ENCODE data around the gene CD38. TPM values are rescaled to one million over a fixed set of nuclear protein-coding genes. Genes with fewer than 3 reads are reported as not detected.

CD38 gene
- polyA plus RNA-seq, 1 donor (not counting 4 experiments of a cell fraction or from before 2014, with no cell fraction given) = 0.08 TPM

DNA sequence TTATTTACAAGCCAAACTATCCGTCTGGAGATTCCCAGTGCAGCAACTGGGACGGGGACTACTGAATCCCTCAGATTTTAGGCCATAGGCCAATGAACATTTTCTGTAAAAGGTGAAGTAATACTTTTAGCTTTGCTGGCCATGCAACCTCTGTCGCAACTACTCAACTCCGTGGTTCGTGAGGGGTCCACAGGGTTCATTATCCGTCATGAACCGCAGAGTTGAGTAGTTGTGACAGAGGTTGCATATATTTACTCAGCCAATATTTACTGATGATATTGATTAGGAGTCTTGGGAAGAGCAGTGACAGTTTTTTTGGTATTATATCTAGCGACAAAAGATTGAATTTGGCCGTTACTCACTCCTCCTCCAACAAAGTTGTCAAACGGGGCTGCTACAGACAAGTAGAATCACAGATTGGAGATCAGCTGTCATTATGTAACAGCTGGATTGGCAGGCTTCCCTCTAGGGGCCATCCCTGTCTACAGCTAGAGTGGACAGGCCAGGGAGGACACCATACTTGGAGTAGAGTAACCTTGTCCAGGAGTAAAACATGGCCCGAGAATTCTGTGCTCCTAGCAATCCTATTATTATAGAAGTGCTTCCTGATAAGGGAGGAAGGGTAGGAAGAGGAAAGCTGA lies 37.2 kb upstream of the CD38 start:
- no peak overlapping the region for H3K27ac ChIP-seq (ENCODE audit: control insufficient read depth, insufficient read depth, low read length)
- no peak for FAIRE-seq
- no peak overlapping the region for H3K4me2 ChIP-seq (ENCODE audit: control insufficient read depth, extremely low read depth, insufficient read depth, low read depth, low read length)
- H3K79me2 ChIP-seq (ENCODE audit: control insufficient read depth, insufficient read depth, low read length) = no peaks in the 10 kb centered on the region
- H3K9ac ChIP-seq (ENCODE audit: control insufficient read depth, extremely low read depth, insufficient read depth, low read length) = no peak overlapping the region
- H3K9me1 ChIP-seq (ENCODE audit: control insufficient read depth, extremely low read depth, insufficient read depth, low read length) = no peaks in the 10 kb centered on the region
- H2AFZ ChIP-seq (ENCODE audit: control insufficient read depth, low read length) = no peak overlapping the region
- H3K4me3 ChIP-seq (ENCODE audit: control insufficient read depth in 2 of 3, extremely low read depth in 1 of 3, insufficient read depth in 2 of 3, low read depth in 1 of 3, low read length in 3 of 3) = no peak overlapping the region
- H3K36me3 ChIP-seq (ENCODE audit: control insufficient read depth in 2 of 2, extremely low read depth in 1 of 2, insufficient read depth in 2 of 2, low read length in 2 of 2) = no peaks in the 10 kb centered on the region
- H4K20me1 ChIP-seq (ENCODE audit: control insufficient read depth, extremely low read depth, insufficient read depth, low read length) = no peaks in the 10 kb centered on the region
- peaks cover 2% of the 10 kb centered on the region for H3K9me3 ChIP-seq (ENCODE audit: control insufficient read depth, low read depth, low read length)
- dilution Hi-C loops (cut with MboI; ENCODE audit: extremely low pct_ligation_motif_present, low sequenced_read_pairs) = no loop called here
- H3K27me3 ChIP-seq (ENCODE audit: control insufficient read depth, extremely low read depth, insufficient read depth, low read length) = no peaks in the 10 kb centered on the region
- no peaks in the 10 kb centered on the region for H3K4me1 ChIP-seq (ENCODE audit: control insufficient read depth, extremely low read depth, insufficient read depth, low read length)
- no peak for TF ChIP-seq CTCF (optimal IDR thresholded peaks at IDR 0.05 in 1 of 3, IDR thresholded peaks at IDR 0.05 in 1 of 3, conservative IDR thresholded peaks at IDR 0.05 in 1 of 3; ENCODE audit: extremely low read depth in 1 of 3, insufficient read depth in 2 of 3, low read length in 3 of 3)
- no peak for TF ChIP-seq EZH2 (IDR thresholded peaks at IDR 0.05; ENCODE audit: low read length)
- DNase-seq (ENCODE audit: low read depth, low spot score) = no peak

DNA sequence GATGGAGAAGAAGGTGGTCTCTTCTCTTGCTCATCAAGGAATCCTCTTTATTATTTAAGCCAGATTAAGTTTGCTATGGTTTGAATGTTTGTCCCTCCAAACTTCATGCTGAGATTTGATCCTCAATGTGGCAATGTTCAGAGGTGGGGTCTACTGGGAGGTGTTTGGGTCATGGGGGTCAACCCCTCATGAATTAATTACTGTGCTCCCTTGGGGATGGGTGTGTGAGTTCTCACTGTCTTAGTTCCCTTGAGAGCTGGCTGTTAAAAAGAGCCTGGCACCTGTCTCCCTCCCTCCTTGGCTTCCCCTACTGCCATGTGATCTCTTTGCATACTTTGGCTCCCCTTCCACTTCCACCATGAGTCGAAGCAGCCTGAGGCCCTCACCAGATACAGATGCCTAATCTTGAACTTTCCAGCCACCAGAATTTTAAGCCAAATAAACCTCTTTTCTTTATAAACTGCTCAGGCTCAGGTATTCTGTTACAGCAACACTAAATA lies 36.0 kb upstream of the CD38 start:
- H3K27ac ChIP-seq (ENCODE audit: control insufficient read depth, insufficient read depth, low read length) = no peak overlapping the region
- no peak for FAIRE-seq
- H3K79me2 ChIP-seq (ENCODE audit: control insufficient read depth, insufficient read depth, low read length) = no peaks in the 10 kb centered on the region
- no peaks in the 10 kb centered on the region for H3K4me1 ChIP-seq (ENCODE audit: control insufficient read depth, extremely low read depth, insufficient read depth, low read length)
- TF ChIP-seq CTCF (optimal IDR thresholded peaks at IDR 0.05 in 1 of 3, IDR thresholded peaks at IDR 0.05 in 1 of 3, conservative IDR thresholded peaks at IDR 0.05 in 1 of 3; ENCODE audit: extremely low read depth in 1 of 3, insufficient read depth in 2 of 3, low read length in 3 of 3) (no peak), EZH2 (IDR thresholded peaks at IDR 0.05; ENCODE audit: low read length) (no peak)
- no peaks in the 10 kb centered on the region for H4K20me1 ChIP-seq (ENCODE audit: control insufficient read depth, extremely low read depth, insufficient read depth, low read length)
- H3K9me3 ChIP-seq (ENCODE audit: control insufficient read depth, low read depth, low read length) = peaks cover 2% of the 10 kb centered on the region
- H3K27me3 ChIP-seq (ENCODE audit: control insufficient read depth, extremely low read depth, insufficient read depth, low read length) = no peaks in the 10 kb centered on the region
- H3K4me2 ChIP-seq (ENCODE audit: control insufficient read depth, extremely low read depth, insufficient read depth, low read depth, low read length) = no peak overlapping the region
- dilution Hi-C loops (cut with MboI; ENCODE audit: extremely low pct_ligation_motif_present, low sequenced_read_pairs) = no loop called here
- H3K9ac ChIP-seq (ENCODE audit: control insufficient read depth, extremely low read depth, insufficient read depth, low read length) = no peak overlapping the region
- no peak for DNase-seq (ENCODE audit: low read depth, low spot score)
- H2AFZ ChIP-seq (ENCODE audit: control insufficient read depth, low read length) = no peak overlapping the region
- H3K36me3 ChIP-seq (ENCODE audit: control insufficient read depth in 2 of 2, extremely low read depth in 1 of 2, insufficient read depth in 2 of 2, low read length in 2 of 2) = no peaks in the 10 kb centered on the region
- no peak overlapping the region for H3K4me3 ChIP-seq (ENCODE audit: control insufficient read depth in 2 of 3, extremely low read depth in 1 of 3, insufficient read depth in 2 of 3, low read depth in 1 of 3, low read length in 3 of 3)
- H3K9me1 ChIP-seq (ENCODE audit: control insufficient read depth, extremely low read depth, insufficient read depth, low read length) = no peaks in the 10 kb centered on the region

All from keratinocyte (primary cell).